NCI-H187 (cell line): Measurements from ENCODE around the gene FBXO24.
"Not testable (repeated sequence)": the region's sequence is repeated elsewhere in the genome, so short reads cannot be mapped to it uniquely, and the experiment has no call there.

Experiments used
- DNase-seq, 2 experiments: peaks; one replicate each; lab custom pipeline; 2025; lab: John Stamatoyannopoulos, UW

The FBXO24 gene

GRCh38 chr7:100586266-100587025 is at the start of gene FBXO24:
TSS of gene FBXO24 (plus strand) at chr7:100586328. CDS start at chr7:100586626, 298 bp downstream.
- DNase-seq: peak; percentile 99 to 100

GRCh38 chr7:100536695-100537094 is 49.4 kb upstream of the FBXO24 start:
- DNase-seq: not testable (repeated sequence)

- no peak for DNase-seq
These were observed 47.8 kb upstream of the FBXO24 start for GRCh38 chr7:100538348-100538653.

GRCh38 chr7:100538654-100539435 is 47.3 kb upstream of the FBXO24 start, which contains the start of gene AGFG2:
TSS of gene AGFG2 (plus strand) at chr7:100539203. CDS start at chr7:100539347, 144 bp downstream.
- DNase-seq: peak; percentile 99 to 100

GRCh38 chr7:100539436-100540006 is 46.6 kb upstream of the FBXO24 start:
- DNase-seq: no peak

- no peak for DNase-seq
These were observed 45.9 kb upstream of the FBXO24 start for GRCh38 chr7:100540073-100540723.

GRCh38 chr7:100541309-100541708 is 44.8 kb upstream of the FBXO24 start:
- DNase-seq: not testable (repeated sequence)

- DNase-seq: no peak
These were observed 42.5 kb upstream of the FBXO24 start for GRCh38 chr7:100543586-100543985.

- no peak for DNase-seq
These were observed 41.7 kb upstream of the FBXO24 start for GRCh38 chr7:100544386-100544785.

- no peak for DNase-seq
These were observed 41.2 kb upstream of the FBXO24 start for GRCh38 chr7:100544967-100545359.

- no peak for DNase-seq
These were observed 40.6 kb upstream of the FBXO24 start for GRCh38 chr7:100545360-100546128.

- DNase-seq: no peak
These were observed 39.8 kb upstream of the FBXO24 start for GRCh38 chr7:100546129-100546925.

- no peak for DNase-seq
These were observed 39.0 kb upstream of the FBXO24 start for GRCh38 chr7:100546926-100547800.

- DNase-seq: no peak
These were observed 38.3 kb upstream of the FBXO24 start for GRCh38 chr7:100547872-100548271.

GRCh38 chr7:100548446-100548845 is 37.7 kb upstream of the FBXO24 start:
- DNase-seq: not testable (repeated sequence)

GRCh38 chr7:100552532-100552931 is 33.6 kb upstream of the FBXO24 start:
- no peak for DNase-seq

GRCh38 chr7:100553032-100553431 is 33.1 kb upstream of the FBXO24 start:
- no peak for DNase-seq

GRCh38 chr7:100555701-100556100 is 30.4 kb upstream of the FBXO24 start:
- DNase-seq: no peak

- DNase-seq: no peak
These were observed 29.6 kb upstream of the FBXO24 start for GRCh38 chr7:100556541-100556940.

GRCh38 chr7:100559127-100559526 is 27.0 kb upstream of the FBXO24 start:
- no peak for DNase-seq
